KMS-11 (cell line): Measurements from ENCODE around the gene HIVEP1.

Experiments
- H2AFZ ChIP-seq: fragments of 200-600 bp; sonication (generic); 2 replicates; pipeline ENCODE4 v1.6.1; 2016; ENCODE audit warnings: antibody characterized with exemption, mixed run types, low read depth
- H3K27ac ChIP-seq: fragments of 200-600 bp; sonication (generic); 2 replicates; pipeline ENCODE4 v1.6.1; 2016; ENCODE audit warnings: mild to moderate bottlenecking, mixed run types
- H3K27me3 ChIP-seq: fragments of 200-600 bp; sonication (generic); 2 replicates; pipeline ENCODE4 v1.6.1; 2017; ENCODE audit warnings: mild to moderate bottlenecking, low read depth, mixed run types, moderate library complexity; ENCODE audit not compliant: insufficient read depth
- H3K36me3 ChIP-seq: fragments of 200-600 bp; sonication (generic); 2 replicates; pipeline ENCODE4 v1.6.1; 2017; ENCODE audit warnings: mild to moderate bottlenecking, mixed run types; ENCODE audit not compliant: insufficient read depth
- H3K4me1 ChIP-seq: fragments of 200-600 bp; sonication (generic); 2 replicates; pipeline ENCODE4 v1.6.1; 2016; ENCODE audit warnings: mild to moderate bottlenecking, low read depth, mixed run types; ENCODE audit not compliant: poor library complexity, severe bottlenecking
- H3K4me2 ChIP-seq: fragments of 200-600 bp; sonication (generic); 2 replicates; pipeline ENCODE4 v1.7.0; 2016; ENCODE audit warnings: mild to moderate bottlenecking, mixed run types
- H3K4me3 ChIP-seq: fragments of 200-600 bp; sonication (generic); IDR thresholded peaks from 2 replicates; pipeline ENCODE4 v1.6.1; 2017; ENCODE audit warnings: low read depth, low read length, mixed read lengths; ENCODE audit not compliant: insufficient read depth
- H3K79me2 ChIP-seq: fragments of 200-600 bp; sonication (generic); 2 replicates; pipeline ENCODE4 v1.6.1; 2016; ENCODE audit warnings: low read depth, mixed run types; ENCODE audit not compliant: insufficient read depth
- H3K9ac ChIP-seq: fragments of 200-600 bp; sonication (generic); 2 replicates; pipeline ENCODE4 v1.6.1; 2016; ENCODE audit warnings: mild to moderate bottlenecking, mixed run types
- H4K20me1 ChIP-seq: fragments of 200-600 bp; sonication (generic); 2 replicates; pipeline ENCODE4 v1.6.1; 2016; ENCODE audit warnings: mild to moderate bottlenecking, mixed run types; ENCODE audit not compliant: insufficient read depth
- CTCF ChIP-seq: fragments of 200-600 bp; sonication (generic); conservative IDR thresholded peaks from 2 replicates; pipeline ENCODE4 v1.6.1; 2017; ENCODE audit warnings: low read depth, mild to moderate bottlenecking, antibody characterized with exemption, low read length, moderate library complexity, mixed read lengths

The HIVEP1 gene

GRCh38 chr6:12060780-12061609, 48.9 kb downstream of the HIVEP1 start:
- peaks cover 85% of the 10 kb centered on the region for H3K79me2 ChIP-seq
- H2AFZ ChIP-seq: no peak overlapping the region
- no peaks in the 10 kb centered on the region for H3K27me3 ChIP-seq
- TF ChIP-seq CTCF: no peak
- no peaks in the 10 kb centered on the region for H3K36me3 ChIP-seq
- no peak overlapping the region for H3K4me3 ChIP-seq
- H4K20me1 ChIP-seq: no peaks in the 10 kb centered on the region
- H3K4me1 ChIP-seq: peaks cover 97% of the 10 kb centered on the region
- H3K4me2 ChIP-seq: peak overlapping the region; percentile 75
- H3K27ac ChIP-seq: peak overlapping the region; percentile 53
- peak overlapping the region; percentile 38 for H3K9ac ChIP-seq

GRCh38 chr6:12062605-12063004, 50.5 kb downstream of the HIVEP1 start:
- peaks cover 86% of the 10 kb centered on the region for H3K79me2 ChIP-seq
- H4K20me1 ChIP-seq: no peaks in the 10 kb centered on the region
- H3K36me3 ChIP-seq: peaks cover 4% of the 10 kb centered on the region; the same call in 1 of the 2 replicates
- no peak overlapping the region for H3K9ac ChIP-seq
- peaks cover 93% of the 10 kb centered on the region for H3K4me1 ChIP-seq
- no peak for TF ChIP-seq CTCF
- no peak overlapping the region for H3K4me3 ChIP-seq
- no peak overlapping the region for H3K4me2 ChIP-seq
- no peaks in the 10 kb centered on the region for H3K27me3 ChIP-seq
- H3K27ac ChIP-seq: no peak overlapping the region
- H2AFZ ChIP-seq: no peak overlapping the region

GRCh38 chr6:12064131-12064530, 52.0 kb downstream of the HIVEP1 start:
- no peak overlapping the region for H3K4me3 ChIP-seq
- H3K27me3 ChIP-seq: no peaks in the 10 kb centered on the region
- H3K9ac ChIP-seq: no peak overlapping the region
- H3K4me2 ChIP-seq: no peak overlapping the region
- H3K27ac ChIP-seq: no peak overlapping the region
- no peaks in the 10 kb centered on the region for H4K20me1 ChIP-seq
- H3K36me3 ChIP-seq: peaks cover 4% of the 10 kb centered on the region; the same call in 1 of the 2 replicates
- no peak for TF ChIP-seq CTCF
- H3K4me1 ChIP-seq: peaks cover 78% of the 10 kb centered on the region
- H2AFZ ChIP-seq: no peak overlapping the region
- peaks cover 84% of the 10 kb centered on the region for H3K79me2 ChIP-seq

GRCh38 chr6:12064538-12065071, 52.5 kb downstream of the HIVEP1 start:
- no peak overlapping the region for H3K27ac ChIP-seq
- H4K20me1 ChIP-seq: no peaks in the 10 kb centered on the region
- H3K4me3 ChIP-seq: no peak overlapping the region
- peaks cover 79% of the 10 kb centered on the region for H3K79me2 ChIP-seq
- no peak for TF ChIP-seq CTCF
- H3K9ac ChIP-seq: no peak overlapping the region
- peaks cover 73% of the 10 kb centered on the region for H3K4me1 ChIP-seq
- H3K27me3 ChIP-seq: no peaks in the 10 kb centered on the region
- no peak overlapping the region for H2AFZ ChIP-seq
- peaks cover 4% of the 10 kb centered on the region; the same call in 1 of the 2 replicates for H3K36me3 ChIP-seq
- no peak overlapping the region for H3K4me2 ChIP-seq
